ENCODE measurements around the gene MYO1G.
"Not testable (repeated sequence)": the region's sequence is repeated elsewhere in the genome, so short reads cannot be mapped to it uniquely, and the experiment has no call there.

Gene MYO1G

DNA sequence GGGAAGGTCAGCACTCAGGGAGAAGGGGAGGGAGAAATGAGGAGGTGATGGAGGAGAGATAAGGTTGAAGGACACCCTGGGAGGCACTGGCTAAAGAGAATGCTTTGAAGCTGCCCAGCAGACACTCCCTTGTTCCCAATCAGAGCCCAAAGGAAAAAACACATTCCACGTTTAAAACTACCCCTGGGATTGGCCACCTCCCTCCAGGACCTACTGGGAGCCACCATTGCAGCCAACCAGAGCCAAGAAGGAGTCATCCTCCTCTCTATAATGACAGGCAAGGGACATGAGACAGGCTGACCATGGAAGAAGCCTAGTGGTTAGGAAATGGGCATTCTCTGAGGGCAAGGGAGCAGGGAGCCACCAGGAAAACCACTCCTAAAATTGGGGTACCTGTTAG lies 43.8 kb downstream of the MYO1G start:
- no peak for DNase-seq

DNA sequence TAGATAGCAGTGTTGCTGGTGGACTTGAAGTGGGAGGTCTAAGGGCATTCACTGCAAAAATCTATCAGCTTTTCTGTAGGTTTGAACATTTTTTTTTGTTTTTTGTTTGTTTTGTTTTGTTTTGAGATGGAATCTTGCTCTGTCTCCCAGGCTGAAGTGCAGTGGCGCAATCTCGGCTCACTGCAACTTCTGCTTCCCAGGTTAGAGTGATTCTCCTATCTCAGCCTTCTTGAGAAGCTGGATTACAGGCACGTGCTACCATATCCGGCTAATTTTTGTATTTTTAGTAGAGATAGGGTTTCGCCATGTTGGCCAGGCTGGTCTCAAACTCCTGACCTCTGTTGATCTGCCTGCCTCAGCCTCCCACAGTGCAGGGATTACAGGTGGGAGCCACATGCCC lies 44.3 kb downstream of the MYO1G start:
- DNase-seq, result not testable (repeated sequence)

DNA sequence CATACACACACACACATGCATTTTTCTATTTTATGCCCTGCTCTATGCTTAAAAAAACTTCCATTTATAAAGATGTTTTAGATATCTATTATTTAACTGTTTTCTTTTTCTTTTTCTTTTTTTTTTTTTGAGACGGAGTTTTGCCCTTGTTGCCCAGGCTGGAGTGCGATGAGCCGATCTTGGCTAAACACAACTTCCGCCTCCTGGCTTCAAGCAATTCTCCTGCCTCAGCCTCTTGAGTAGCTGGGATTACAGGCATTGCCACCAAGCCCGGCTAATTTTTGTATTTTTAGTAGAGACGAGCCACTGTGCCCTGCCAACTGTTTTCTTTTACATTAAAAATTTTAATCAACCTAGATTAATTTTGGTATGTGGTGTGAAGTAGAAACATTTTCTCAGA lies 47.9 kb downstream of the MYO1G start:
- no peak for DNase-seq

DNA sequence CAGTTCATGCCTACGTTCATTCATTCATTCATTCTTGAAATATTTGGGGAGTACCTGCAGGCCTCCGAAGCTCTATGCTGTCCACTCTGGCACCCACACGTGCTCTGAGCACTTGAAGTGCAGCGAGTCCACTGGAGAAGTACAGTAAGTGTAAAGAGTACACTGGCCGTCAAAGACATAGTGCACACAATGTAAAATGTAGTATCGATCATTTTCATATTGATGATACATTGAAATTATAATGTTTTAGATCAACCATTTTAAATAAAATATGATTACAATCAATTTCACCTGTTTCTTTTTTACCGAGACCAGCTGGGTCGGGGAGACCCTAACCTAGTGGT lies 56.5 kb downstream of the MYO1G start:
- no peak for DNase-seq

DNA sequence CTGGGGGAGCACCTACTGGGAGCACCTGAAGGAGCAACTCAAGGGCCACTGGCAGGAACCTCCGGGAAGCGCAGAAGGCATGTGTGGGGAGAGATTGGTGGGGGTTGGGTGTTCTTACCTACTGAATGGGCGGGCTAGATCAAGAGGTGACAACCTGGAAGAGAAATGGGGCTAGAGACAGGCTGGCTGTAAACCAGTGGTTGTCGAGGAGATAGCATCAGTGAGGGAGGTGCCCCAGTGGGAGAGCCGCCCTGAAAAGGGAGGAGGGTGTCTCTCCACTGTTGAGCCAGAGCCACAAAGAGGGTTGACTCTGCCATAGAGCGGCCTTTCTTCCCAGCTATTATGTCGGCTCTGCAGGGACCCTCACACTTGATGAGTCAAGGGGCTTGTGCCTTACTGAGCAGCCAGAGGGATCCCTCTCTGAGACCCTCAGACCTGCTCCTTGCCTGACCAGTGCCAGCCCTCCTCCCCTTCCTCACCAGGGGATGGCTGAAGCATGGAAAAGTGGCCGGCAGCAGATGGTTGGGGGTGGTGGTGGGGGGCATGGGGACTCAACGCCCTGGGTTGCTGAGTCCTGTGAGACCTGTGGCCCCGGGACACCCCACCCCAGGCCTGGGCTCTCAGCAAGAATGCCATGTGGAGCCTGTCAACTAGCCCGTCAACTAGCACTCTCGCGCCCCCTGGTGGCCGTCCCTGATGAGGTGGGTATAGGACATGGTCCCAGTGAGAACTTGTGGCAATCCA lies 57.0 kb downstream of the MYO1G start:
- peak; percentile 44 for DNase-seq

DNA sequence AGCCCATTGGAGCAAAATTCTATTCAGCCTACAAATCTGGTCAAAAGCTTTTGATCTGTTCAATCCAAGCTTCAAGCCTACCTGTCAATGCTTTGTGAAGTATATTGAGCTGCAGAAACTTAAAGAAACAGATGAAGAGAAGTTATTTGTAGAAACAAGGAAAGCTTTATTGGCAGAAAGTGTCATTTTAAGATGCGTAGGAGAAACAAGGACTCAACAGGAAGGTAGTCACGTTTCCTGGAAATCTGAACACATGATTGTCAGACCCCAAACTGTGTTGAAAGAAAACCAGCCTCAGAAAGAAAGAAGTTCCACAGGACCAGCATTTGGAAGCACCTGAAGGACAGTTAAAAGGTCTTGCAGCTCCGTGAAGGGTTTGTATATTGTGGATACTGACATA lies 58.7 kb downstream of the MYO1G start:
- no peak for DNase-seq

DNA sequence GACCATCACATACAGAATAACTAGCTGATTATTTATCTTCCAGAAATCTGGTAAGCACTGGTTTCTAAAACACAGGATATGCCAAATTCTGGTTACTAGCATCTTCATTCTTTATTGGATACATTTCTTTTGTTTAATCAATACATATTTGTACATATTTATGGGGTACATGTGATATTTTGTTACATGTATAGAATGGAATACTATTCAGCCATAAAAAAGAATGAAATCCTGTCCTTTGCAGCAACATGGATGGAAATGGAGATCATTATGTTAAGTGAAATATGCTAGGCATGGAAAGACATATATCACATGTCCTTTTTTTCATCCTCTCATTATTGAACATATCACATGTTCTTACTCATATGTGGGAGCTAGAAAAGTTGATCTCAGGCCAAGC lies 60.8 kb downstream of the MYO1G start:
- no peak for DNase-seq

DNA sequence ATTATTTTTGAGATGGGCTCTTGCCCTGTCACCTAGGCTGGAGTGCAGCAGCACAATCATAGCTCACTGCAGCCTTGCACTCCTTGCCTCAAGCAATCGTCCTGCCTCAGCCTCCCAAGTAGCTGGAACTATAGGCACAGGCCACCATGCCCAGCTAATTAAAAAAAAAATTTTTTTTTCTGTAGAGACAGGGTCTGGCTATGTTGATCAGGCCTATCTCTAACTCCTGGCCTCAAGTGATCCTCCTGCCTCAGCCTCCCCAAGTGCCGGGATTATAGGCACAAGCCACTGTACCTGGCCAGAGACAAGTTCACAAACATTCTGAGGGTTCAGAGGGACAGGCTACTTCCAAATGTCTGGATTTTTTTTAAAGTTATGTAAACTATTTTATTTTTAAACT lies 61.4 kb downstream of the MYO1G start:
- no peak for DNase-seq

DNA sequence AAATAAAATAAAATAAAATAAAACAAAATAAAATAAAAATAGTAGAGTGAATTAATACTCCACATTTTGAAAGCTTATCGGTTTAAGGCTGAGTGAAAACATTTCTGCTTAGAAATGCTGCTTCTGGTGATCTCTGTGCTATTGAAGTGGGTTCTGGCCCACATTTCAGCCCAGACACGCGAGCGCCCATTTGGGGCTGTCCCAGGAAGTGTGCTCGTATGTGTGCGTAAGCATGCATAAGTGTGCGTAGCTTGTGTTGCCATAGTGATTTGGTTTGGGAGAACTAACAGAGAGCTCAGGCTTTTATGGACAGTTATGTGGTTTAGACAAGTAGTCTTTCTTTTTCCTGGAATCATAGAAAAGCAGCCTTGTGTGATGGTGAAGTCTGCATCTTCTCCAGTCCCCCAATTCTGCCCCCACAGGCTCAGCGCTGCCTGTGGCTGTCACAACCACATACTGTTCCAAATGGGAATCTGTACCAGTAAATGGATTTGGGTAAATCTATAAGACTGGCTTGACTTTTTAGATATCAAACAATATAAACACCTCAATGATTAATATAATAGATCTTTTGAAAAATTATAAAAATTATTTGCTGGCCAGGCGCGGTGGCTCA lies 63.7 kb downstream of the MYO1G start:
- no peak for DNase-seq

DNA sequence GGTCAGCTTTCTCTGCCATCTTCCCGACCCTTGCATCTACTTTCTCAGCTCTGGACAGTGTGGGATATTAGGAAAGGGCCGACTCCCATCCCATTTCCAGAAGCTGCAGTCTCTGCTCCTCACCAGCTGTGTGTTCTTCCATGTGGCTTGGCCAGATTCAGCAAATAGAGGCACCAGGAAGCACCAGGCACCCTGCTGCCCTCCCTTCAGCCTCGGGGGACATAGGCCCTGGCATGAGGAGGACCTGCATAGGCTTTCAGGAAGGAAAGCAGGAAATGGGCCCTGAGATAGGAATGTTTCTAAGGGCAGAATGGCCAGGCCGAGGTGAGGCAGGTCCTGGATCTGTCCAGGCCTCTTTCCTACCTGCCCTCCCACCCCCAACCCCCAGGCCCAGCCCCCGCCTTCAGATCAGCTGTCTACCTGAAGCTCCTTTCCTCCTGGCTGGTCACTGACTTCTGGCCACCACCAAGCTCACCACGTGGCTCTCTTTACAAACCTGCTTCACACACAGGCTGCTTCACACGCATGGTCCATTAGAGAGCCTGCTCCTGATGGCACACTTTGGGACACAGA lies 66.0 kb downstream of the MYO1G start:
- no peak for DNase-seq
